HG03139 (cell line): ENCODE results near the gene METTL9.
A peak's percentile ranks its signal among the peaks of the same experiment; 100 is the strongest.
"Not testable (repeated sequence)": the region's sequence is repeated elsewhere in the genome, so short reads cannot be mapped to it uniquely, and the experiment has no call there.

Source experiments
- ATAC-seq: cut with Tn5 transposase; IDR thresholded peaks from one replicate; pipeline ENCODE4 v1.9.1; 2021; ENCODE audit not compliant: unreplicated experiment

Gene METTL9

DNA sequence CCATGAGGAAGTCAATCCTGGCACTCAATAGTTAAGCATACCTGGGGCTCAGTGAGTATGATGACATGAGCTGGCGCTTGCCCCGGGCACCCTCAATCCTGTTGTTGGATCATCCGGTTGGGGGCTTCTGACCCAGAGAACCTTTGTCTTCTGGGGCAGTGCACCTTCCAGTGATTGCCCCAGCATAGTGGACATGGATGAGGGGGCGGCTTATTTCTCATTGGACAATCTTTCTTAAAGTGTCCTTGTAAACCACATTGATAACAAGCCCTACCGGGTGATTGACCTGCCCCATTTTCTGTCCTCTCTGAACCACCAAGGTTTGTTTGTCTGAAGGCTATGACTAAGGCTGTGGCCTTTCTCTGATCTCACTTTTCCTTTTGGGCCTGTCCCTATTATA is 34.8 kb downstream of the METTL9 start:
- ATAC-seq, result no peak

DNA sequence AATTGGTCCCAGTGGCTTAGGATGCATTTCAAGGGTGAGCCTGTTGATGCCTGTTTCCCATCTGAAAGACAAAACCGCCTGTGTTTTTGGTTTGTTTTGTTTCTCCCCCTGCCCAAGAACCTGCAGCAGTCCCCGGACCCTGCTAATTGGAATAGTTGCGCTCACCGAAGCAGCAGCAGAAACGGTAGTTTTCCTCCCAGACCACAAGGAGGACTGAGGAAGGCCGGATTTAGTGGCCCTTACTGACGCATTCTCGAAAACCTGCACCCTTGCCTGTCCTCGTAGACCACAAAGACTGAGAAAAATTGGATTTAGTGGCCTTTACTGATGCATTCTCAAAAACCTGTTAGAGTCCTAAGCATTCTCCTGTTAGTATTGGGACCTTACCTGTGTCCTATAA is 36.3 kb downstream of the METTL9 start:
- ATAC-seq, result not testable (repeated sequence)

DNA sequence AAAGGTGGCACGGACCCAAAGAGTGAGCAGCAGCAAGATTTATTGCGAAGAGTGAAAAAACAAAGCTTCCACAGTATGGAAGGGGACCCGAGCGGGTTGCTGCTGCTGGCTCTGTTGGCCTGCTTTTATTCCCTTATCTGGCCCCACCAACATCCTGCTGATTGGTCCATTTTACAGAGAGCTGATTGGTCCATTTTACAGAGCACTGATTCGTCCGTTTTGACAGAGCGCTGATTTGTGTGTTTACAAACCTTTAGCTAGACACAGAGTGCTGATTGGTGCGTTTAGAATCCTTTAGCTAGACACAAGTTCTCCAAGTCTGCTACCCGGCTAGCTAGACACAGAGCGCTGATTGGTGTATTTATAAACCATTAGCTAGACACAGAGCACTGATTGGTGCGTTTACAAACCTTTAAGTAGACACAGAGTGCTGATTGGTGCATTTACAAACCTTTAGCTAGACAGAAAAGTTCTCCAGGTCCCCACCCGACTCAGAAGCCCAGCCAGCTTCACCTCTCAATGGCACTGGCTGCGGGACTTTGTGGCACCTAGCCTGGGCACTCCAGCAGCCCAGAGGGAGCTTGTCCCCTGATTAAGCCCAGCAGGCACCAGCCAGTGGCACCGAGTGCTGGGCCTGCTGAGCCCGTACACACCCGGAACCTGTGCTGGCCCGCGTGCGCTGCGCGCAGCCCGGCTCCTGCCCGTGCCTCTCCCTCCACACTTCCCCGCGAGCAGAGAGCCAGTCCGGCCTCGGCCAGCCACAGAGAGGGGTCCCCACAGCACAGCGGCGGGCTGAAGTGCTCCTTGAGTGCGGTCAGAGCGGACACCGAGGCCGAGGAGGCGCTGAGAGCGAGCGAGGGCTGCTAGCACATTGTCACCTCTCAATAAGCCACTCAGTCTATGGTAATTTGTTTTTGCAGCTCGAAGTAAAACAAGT is 37.9 kb downstream of the METTL9 start:
- ATAC-seq, result no peak

DNA sequence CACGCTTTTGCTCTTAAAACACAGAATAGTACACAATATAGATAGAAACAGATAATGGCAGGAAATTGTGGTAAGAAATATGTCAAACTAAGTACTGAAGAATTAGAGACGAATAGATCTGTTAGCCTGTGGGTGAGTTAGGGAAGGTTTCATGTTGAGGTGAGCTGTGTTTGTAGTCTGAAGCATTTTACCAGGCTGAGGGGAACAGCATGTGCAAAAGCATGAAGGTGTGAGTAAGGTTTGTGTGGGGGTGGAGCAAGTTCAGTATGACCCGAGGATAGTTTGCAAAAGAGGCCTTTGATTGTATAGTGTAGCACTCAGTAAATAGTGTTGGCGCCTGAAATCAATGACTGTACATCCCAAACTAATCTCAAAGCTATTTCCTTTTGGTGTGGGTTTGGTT is 39.2 kb downstream of the METTL9 start:
- no peak for ATAC-seq

DNA sequence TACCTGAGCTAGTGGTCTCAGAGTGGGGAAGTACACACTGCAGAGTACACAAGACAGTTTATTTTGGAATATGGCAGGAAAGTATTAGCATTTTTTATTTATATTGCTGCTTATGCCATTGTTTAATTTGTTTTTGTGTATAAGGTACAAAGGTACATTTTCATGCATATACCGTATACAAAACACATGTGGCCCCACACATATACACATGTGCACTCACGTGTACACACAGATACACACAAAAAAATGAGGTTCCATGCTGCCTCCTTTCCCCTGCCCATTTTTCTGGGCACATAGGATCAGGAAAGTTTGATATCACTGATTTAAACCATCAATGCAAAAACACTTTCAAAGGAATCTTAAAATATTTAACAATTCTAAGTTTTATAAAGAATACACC is 40.1 kb downstream of the METTL9 start:
- no peak for ATAC-seq

DNA sequence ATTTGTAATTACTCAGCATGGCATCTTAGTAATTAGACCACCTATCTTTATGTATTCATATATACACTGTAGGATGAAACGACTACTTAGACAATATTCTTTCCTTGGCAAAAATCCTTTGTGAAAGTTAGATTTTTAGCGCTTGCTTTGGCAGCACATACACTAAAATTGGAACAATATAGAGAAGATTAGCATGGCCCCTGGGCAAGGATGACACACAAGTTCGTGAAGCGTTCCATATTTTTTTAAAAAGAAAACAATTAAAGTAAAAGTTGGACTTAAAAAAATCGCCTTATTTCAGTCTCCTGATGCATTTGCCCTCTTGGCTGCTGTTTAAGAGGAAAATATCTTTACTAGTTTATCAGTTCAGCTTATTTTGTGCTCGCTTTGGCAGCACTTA is 42.5 kb downstream of the METTL9 start:
- ATAC-seq, result no peak

DNA sequence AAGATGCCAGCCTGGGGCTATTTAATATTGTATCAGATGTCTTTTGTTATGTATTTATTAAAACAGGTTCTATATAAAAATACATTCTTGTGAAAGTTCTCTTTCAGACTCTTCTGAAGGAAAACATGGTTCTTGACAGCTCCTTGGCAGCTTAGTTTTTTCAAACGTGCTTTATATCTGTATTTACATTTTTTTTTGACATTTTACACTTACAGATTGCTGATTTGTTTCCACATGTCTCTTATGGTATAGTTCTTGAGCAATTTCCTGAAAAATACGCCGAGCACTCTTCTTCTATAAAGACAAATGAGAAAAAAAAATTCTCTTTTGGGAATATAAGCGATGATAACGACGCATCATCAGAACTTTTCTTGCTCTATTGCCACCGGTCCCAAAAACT is 43.5 kb downstream of the METTL9 start:
- no peak for ATAC-seq

DNA sequence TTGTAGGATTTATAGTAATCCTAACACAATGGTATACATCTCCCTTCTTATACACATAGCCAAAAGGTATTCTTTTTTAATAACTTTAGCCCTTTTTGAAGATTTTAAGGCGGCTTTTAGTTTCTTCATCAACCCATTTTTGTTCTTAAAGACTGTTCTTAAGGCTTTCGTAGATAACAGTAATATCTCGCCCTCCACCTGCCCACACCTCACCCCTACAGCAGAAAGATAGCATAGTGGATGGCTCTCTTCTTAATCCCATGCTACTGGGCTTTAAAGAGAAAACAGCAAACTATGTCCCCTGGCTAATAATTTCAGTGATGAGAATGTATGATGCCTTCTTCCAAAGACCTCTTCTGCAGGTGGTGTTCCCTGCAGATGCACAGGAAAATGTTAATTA is 44.4 kb downstream of the METTL9 start:
- ATAC-seq, result no peak

DNA sequence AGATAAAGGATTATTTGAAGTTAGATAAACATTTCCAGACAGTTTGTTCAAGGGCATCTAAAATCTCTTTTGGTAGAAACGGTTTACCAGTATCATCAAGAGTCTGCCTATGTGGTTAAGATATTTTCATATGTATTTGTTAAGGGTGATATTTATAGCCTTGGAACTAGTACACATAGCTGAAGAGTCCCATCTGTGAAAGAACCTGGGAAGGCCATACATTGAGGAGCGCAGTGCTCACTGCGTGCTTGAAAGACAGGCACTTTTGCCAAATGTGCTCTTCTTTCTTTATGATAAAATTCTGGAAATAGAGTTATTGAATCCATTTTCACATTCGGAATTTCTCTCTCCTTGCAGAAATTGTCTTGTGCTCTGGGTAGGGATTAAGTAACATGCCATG is 45.3 kb downstream of the METTL9 start:
- ATAC-seq, result no peak

DNA sequence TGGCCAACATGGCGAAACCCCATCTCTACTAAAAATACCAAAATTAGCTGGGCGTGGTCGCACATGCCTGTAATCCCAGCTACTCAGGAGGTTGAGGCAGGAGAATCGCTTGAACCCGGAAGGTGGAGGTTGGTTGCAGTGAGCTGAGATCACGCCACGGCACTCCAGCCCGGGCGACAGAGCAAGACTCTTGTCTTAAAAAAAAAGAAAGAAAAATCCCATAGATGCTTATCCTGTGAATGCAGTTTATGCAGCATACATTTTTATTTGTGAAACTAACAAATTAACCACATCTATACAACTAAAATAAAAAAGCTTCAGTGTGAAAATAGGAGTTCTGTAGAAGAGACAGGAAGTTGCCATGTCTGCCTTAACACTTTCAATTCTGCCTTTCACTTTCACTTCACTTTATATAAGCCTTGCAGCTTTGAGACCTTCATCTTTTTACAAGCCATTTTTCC is 45.9 kb downstream of the METTL9 start:
- ATAC-seq, result no peak

DNA sequence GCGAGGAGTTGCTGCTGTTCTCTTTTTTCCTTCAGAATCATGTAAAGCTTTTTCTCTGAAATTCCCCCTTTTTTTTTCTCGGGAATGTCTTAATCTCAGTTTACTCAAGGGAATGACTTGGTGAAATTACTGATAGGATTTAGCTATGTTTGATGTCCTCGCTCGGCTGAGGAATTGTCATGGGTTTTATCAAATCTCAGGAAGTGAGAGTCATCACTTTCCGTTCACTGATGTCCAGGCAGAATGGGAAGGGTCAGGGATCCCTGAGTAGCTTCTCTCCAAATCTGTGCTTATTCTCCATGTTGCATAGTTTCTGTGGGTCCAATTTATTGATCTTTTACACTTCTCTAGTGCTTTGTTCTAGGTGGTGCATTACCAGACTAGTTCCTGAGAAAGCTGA is 46.7 kb downstream of the METTL9 start:
- no peak for ATAC-seq

DNA sequence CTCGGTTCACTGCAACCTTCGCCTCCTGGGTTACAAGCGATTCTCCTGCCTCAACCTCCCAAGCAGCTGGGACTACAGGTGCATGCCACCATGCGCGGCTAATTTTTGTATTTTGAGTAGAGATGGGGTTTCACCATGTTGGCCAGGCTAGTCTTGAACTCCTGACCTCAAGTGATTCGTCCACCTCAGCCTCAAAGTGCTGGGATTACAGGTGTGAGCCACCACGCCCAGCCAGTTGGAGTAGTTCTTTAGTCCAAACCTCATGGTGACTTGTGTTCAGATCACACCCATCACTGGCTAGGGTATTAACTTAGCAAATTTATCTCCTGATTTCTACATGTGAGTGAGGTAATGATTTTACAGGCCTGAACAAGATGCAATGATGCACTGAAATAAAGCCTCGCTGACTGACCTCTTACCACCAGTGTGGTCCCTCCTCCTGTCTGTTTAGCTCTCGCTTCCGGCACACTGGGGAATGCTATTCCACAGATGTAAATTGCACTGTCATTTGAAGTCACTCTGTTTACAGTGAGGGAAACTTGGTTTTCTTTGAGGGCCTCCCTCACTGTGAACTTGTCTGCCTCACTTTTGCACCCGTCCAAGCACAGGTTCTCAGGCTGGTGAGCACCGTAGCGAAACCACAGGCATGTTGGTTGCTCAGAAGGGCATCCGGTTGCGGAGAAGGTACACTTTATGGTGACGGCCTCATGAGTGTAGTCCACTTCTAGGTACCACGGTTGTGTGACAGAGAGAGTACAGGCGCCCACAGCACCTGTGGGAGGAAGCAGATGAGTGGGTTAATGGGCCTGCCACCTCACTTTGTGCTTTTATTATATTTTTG is 47.6 kb downstream of the METTL9 start:
- ATAC-seq, result peak; percentile 85

DNA sequence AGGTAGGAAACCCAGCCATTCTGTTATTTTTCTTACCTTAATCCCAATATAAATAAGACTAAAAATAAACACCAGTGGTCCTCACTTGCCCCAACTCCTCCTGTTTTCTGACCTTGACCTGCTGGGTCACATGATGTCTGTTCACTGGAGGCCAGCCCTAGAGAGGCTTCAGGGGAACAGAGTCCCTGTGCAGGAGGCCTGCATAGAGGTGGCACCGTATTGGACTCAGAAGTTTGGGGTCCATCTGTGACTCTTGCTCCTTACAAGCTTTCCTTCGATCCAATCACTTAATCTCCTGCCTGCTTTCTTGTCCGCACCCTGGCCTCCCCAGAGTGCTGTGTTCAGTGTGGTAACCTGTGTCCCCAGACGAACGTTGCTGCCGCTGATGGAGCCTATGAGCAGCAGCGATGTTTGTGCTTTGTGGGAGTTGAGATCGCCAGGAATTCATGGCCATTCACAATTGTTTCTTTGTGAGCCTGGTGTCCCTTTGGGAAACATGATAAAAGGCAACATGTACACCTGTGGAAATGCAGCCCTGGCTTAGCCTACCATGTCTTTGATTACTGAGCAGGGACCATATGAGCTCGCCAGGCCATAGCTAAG is 48.3 kb downstream of the METTL9 start:
- ATAC-seq, result no peak

DNA sequence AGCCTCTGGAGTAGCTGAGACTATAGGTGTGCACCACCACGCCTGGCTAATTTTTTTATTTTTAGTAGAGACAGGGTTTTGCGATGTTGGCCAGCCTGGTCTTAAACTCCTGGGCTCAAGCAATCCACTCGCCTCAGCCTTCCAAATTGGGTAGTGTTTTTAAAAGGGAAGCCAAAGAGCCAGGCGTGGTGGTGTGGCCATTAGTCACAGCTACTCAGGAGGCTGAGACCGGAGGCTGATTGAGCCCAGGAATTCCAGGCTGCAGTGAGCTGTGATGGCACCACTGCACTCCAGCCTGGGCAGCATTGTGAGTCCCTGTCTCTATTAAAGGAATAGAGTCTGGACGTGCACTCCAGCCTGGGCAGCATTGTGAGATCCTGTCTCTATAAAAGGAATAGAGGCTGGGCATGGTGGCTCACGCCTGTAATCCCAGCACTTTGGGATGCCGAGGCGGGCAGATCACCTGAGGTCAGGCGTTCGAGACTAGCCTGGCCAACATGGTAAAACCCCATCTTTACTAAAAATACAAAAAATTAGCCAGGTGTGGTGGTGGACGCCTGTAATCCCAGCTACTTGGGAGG is 50.5 kb downstream of the METTL9 start:
- ATAC-seq, result not testable (repeated sequence)

DNA sequence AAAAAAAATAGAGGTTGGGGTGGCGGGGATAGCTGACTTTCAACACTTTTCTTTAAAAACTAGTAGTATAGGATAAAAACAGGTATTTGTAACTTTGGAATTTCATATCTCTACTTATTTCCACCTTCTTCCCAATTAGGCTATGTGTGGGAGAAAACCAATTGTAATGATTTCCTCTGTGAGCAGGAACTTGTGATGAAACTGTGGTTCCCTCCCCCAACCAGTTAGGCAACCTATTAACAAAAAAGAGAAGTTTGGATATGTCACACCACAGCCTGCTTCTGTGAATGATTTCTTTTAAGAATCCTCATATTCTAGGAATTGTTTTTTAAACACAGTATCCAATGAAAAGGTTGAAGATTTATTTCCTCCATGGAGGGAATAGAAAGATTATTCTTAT is 51.1 kb downstream of the METTL9 start:
- ATAC-seq, result no peak

DNA sequence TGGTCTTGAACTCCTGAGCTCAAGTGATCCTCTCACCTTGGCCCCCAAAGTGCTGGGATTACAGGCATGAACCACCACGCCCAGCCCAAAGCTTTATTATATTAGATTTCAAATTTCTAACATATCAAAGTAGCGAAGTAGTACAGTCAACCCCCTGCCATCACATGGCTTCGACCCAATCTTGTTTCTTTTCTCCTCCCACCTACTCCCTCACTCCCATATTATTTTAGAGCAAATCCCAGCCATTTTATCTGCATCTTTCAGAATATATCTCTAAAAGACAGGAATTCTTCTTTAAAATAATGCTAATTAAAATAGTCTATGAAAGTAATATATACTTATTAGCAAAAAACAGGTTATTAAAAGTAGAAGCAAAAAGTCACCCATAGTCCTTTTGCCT is 52.1 kb downstream of the METTL9 start:
- no peak for ATAC-seq

DNA sequence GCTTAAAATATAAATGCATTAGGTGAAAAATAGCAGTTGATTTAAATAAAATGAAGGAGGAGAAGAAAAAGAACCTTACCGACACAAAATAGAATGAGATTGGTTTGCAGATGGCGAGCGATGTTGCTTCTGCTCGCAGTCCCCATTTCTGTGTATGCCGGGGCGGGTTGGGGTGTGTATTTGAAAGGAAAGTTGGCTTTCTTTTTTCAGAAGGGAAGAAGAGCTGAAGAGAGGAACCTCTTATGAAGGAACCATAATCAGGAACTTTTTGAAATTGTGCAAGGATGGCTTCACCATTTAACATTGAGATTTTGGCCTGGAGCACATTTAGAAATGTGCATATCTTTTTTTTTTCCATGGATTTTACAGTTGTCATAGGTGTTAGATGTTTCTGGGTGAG is 53.1 kb downstream of the METTL9 start, which contains the start of gene IGSF6:
TSS of gene IGSF6 (minus strand) at position 156 of the 400 bp plus-strand sequence. CDS start at position 146, 10 bp downstream.
- ATAC-seq, result no peak

DNA sequence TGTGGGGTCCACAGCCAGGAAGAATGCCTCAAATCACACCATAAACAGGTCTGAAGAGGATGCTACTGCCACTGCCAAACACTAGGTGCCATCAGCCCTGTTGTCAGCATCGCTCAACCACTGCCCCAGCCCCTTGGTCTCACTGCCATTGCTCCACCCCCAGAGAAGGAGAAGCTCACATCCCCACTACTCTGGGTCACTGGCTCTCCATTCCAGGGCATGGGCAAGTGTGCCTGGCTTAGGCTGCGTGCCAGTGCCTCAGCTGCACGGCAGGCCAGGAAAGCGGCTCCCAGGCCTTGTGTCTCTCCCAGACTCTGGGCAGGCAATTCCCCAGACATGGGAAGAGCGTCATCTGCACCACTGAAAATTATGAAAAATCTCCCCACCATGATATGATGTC is 54.2 kb downstream of the METTL9 start:
- ATAC-seq, result no peak

DNA sequence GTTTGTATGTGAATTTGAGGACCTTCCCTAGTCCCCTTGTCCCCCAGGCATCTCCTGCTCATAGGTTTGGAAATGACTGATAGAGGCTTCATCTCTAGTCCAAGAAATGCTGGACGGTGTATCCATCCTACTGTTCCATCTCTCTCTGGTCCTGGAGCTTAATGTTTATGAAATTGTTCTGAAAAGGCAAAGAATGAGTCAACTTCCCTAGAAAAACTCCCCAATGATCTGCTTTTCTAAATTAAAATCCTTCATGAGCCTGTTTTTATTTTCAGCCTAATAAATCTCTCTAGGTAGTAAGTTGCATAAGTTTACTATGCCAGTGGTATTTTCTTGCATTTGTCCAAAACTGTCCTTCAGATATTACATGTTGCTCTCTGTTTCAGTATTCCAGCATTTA is 55.1 kb downstream of the METTL9 start:
- no peak for ATAC-seq

DNA sequence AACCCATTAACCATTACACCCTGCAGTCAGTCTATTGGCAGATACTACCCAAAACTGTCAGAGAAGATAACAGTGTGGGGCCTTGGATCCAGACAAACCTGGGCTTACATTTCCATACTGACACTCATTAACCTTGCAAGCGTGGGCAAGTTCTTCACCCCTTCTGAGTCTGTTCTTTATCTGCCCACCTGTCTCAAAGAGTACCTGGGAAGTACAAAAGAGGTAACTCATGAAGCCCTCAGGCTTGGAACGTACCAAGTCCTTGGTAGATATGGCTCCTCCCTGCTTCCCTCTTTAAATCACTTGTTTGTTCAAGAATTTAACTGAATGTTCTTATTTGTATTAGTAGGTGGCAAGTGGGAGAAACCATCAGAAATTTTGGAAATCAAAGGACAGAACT is 55.5 kb downstream of the METTL9 start:
- no peak for ATAC-seq
